Esophagus muscularis mucosa (tissue), 3 donors: ENCODE results near the gene KCNAB1.

Experiments used
- POLR2A ChIP-seq: fragments of 450-650 bp; IDR thresholded peaks from one replicate; pipeline ENCODE4 v1.6.1; 2017; ENCODE audit warnings: antibody characterized with exemption, moderate library complexity, mild to moderate bottlenecking, low read depth
- TF ChIP-seq, protein P1 (sequence below), 3 experiments: fragments of 200-600 bp in 2 of 3; fragments of 450-650 bp in 1 of 3; sonication (generic) in 2 of 3; IDR thresholded peaks; one replicate each; pipeline ENCODE4 v1.5.1; 2017 to 2019; ENCODE audit warnings: antibody characterized with exemption in 3 of 3, mild to moderate bottlenecking in 2 of 3, moderate library complexity in 1 of 3

DNA sequence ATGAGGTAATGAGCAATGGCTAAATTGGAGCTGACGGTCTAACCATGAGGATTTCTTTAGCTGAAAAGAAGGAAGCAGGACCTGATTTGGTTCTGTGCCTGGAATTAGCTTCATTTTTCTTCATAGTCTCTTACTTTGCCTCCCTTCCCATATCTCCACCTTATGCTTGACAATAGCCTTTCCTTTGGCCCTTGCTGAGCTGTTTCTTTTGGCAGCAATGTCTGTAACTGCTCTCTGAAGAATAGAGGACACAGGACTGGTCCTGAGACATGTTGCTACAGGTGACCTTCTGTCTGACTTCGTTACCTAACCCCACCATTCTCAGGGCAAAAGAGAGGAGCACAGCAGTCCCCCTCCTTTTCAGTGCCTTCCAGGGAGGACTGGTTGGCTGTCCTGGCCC is 312.2 kb downstream of the KCNAB1 start:
- TF ChIP-seq, protein P1, sequence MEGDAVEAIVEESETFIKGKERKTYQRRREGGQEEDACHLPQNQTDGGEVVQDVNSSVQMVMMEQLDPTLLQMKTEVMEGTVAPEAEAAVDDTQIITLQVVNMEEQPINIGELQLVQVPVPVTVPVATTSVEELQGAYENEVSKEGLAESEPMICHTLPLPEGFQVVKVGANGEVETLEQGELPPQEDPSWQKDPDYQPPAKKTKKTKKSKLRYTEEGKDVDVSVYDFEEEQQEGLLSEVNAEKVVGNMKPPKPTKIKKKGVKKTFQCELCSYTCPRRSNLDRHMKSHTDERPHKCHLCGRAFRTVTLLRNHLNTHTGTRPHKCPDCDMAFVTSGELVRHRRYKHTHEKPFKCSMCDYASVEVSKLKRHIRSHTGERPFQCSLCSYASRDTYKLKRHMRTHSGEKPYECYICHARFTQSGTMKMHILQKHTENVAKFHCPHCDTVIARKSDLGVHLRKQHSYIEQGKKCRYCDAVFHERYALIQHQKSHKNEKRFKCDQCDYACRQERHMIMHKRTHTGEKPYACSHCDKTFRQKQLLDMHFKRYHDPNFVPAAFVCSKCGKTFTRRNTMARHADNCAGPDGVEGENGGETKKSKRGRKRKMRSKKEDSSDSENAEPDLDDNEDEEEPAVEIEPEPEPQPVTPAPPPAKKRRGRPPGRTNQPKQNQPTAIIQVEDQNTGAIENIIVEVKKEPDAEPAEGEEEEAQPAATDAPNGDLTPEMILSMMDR (IDR thresholded peaks at IDR 0.05), result no peak
- TF ChIP-seq POLR2A, result no peak
